HepG2 (cell line): ENCODE measurements around the gene TSC22D4. TPM values are rescaled to one million over a fixed set of nuclear protein-coding genes. Genes with fewer than 3 reads are reported as not detected.

Experiments used
- ARID2 ChIP-seq: sonication (generic); formaldehyde crosslinking; IDR thresholded peaks from 2 replicates; pipeline ENCODE4 v1.8.1; 2022; ENCODE audit warnings: mild to moderate bottlenecking, missing genetic modification reagents, borderline replicate concordance
- ISX ChIP-seq: sonication (generic); formaldehyde crosslinking; conservative IDR thresholded peaks from 2 replicates; pipeline ENCODE4 v1.5.0; 2020; ENCODE audit warnings: missing genetic modification reagents
- KDM5B ChIP-seq: sonication (generic); formaldehyde crosslinking; IDR thresholded peaks from 2 replicates; pipeline ENCODE4 v1.4.0; 2020; ENCODE audit warnings: missing genetic modification reagents, mild to moderate bottlenecking, borderline replicate concordance
- PAWR ChIP-seq: sonication (generic); formaldehyde crosslinking; IDR thresholded peaks from 2 replicates; pipeline ENCODE4 v1.4.0; 2020; ENCODE audit warnings: missing genetic modification reagents, mild to moderate bottlenecking, borderline replicate concordance
- POGZ ChIP-seq: sonication (generic); formaldehyde crosslinking; IDR thresholded peaks from 2 replicates; pipeline ENCODE4 v1.4.0; 2020; ENCODE audit warnings: mild to moderate bottlenecking, missing genetic modification reagents
- RFXANK ChIP-seq: IDR thresholded peaks from 2 replicates; pipeline ENCODE4 v1.6.1; 2016
- SRSF4 ChIP-seq: fragments of 200-400 bp; formaldehyde crosslinking; IDR thresholded peaks from one replicate; pipeline ENCODE4 v1.6.1; 2018; ENCODE audit warnings: mild to moderate bottlenecking, low read depth, low read length, moderate library complexity; ENCODE audit not compliant: poor library complexity, severe bottlenecking
- ZNF224 ChIP-seq: sonication (generic); formaldehyde crosslinking; IDR thresholded peaks from 2 replicates; pipeline ENCODE4 v1.5.0; 2020; ENCODE audit warnings: mild to moderate bottlenecking, missing genetic modification reagents
- ZNF614 ChIP-seq: IDR thresholded peaks from 2 replicates; pipeline ENCODE4 v1.6.1; 2018; ENCODE audit warnings: missing biosample characterization, missing genetic modification reagents, inconsistent platforms, borderline replicate concordance
- ZNF616 ChIP-seq: sonication (generic); formaldehyde crosslinking; IDR thresholded peaks from 2 replicates; pipeline ENCODE4 v1.5.0; 2020; ENCODE audit warnings: low read depth, mild to moderate bottlenecking, missing genetic modification reagents
- ZSCAN29 ChIP-seq: sonication (generic); formaldehyde crosslinking; conservative IDR thresholded peaks from 2 replicates; pipeline ENCODE4 v1.4.0; 2020; ENCODE audit warnings: mild to moderate bottlenecking, missing genetic modification reagents
- polyA plus RNA-seq, 8 experiments: library from polyadenylated mRNA; depleted of rRNA in 3 of 8; stranded (reverse) in 7 of 8; unstranded in 1 of 8; fragments of >200 nt; fragmentation: Illumina TruSeq in 4 of 8; extraction: Trizol in 4 of 8; gene quantifications; 2 replicates each; pipeline versions ENCODE4 v1.2.1 to v1.2.3, GENCODE V29; 2011 to 2016; ENCODE audit warnings: low read depth in 4 of 8, missing spikeins in 1 of 8, mixed read lengths in 1 of 8; ENCODE audit not compliant: insufficient read depth in 1 of 8
- total RNA-seq, 5 experiments: library from RNA; depleted of rRNA; stranded (reverse); fragments of >200 nt; fragmentation: Illumina TruSeq; extraction: Trizol; gene quantifications; 2 replicates each; pipeline ENCODE4 v1.2.3, GENCODE V29; 2016; ENCODE audit warnings: low read depth in 1 of 5
- TF ChIP-seq, protein P1 (sequence below): sonication (generic); formaldehyde crosslinking; IDR thresholded peaks from 2 replicates; pipeline ENCODE4 v1.4.0; 2020; ENCODE audit warnings: mild to moderate bottlenecking, missing genetic modification reagents
- TF ChIP-seq, protein P2 (sequence below), 2 experiments: fragments of 450-650 bp in 1 of 2; sonication (generic) in 1 of 2; formaldehyde crosslinking in 1 of 2; IDR thresholded peaks; 2 replicates each; pipeline versions ENCODE4 v1.6.1 to v1.8.0; 2016 to 2022; ENCODE audit warnings: antibody characterized with exemption in 1 of 2, mild to moderate bottlenecking in 1 of 2, missing genetic modification reagents in 1 of 2

Gene TSC22D4
- total and polyA plus RNA-seq, 2 of the 13 experiments (the other 11 are each of a cell fraction or from before 2014, with no cell fraction given) = 7.7 to 8.7 TPM

DNA sequence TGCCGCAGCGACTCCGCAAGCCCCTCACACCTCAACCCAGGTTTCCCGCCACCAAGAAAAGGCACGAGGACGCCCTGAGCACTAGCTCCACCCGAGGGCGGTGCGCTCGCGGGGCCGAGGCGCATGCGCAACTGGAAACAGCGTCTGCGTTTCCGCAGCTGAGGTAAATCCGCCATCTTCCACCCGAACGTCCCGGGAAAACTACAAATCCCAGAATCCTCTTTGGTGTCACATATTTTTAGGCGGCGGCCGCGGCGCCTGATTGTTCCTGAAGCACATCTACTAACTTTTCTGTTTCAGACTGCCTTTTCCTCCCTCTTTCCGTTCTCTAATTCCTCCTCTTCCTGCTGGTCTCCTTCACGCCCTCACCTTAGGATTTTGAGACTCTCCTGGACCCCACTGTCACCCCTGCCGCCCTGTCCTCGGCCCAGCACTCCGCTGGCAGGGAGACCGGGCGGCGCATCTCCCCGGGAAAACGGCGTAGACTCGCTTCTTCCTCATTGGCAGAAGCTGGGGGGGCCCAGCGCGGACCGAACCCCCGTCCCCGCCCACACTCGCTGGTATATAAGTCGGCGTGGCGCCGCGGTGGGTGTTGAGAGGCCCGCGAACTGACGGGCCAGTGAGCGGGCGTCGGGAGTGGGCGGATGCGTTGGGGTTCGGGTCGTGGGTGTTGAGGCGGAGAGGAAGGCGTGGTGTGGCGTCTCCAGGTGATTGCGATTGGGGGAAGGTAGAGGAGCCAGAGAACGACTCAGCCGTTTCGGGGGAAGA is 50.6 kb downstream of the TSC22D4 start, which contains the start of gene ZCWPW1 (continued):
- TF ChIP-seq, protein P1, sequence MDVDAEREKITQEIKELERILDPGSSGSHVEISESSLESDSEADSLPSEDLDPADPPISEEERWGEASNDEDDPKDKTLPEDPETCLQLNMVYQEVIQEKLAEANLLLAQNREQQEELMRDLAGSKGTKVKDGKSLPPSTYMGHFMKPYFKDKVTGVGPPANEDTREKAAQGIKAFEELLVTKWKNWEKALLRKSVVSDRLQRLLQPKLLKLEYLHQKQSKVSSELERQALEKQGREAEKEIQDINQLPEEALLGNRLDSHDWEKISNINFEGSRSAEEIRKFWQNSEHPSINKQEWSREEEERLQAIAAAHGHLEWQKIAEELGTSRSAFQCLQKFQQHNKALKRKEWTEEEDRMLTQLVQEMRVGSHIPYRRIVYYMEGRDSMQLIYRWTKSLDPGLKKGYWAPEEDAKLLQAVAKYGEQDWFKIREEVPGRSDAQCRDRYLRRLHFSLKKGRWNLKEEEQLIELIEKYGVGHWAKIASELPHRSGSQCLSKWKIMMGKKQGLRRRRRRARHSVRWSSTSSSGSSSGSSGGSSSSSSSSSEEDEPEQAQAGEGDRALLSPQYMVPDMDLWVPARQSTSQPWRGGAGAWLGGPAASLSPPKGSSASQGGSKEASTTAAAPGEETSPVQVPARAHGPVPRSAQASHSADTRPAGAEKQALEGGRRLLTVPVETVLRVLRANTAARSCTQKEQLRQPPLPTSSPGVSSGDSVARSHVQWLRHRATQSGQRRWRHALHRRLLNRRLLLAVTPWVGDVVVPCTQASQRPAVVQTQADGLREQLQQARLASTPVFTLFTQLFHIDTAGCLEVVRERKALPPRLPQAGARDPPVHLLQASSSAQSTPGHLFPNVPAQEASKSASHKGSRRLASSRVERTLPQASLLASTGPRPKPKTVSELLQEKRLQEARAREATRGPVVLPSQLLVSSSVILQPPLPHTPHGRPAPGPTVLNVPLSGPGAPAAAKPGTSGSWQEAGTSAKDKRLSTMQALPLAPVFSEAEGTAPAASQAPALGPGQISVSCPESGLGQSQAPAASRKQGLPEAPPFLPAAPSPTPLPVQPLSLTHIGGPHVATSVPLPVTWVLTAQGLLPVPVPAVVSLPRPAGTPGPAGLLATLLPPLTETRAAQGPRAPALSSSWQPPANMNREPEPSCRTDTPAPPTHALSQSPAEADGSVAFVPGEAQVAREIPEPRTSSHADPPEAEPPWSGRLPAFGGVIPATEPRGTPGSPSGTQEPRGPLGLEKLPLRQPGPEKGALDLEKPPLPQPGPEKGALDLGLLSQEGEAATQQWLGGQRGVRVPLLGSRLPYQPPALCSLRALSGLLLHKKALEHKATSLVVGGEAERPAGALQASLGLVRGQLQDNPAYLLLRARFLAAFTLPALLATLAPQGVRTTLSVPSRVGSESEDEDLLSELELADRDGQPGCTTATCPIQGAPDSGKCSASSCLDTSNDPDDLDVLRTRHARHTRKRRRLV (CRISPR knock-in tag) = peak; percentile 88
- TF ChIP-seq ZSCAN29 (CRISPR knock-in tag) (peak; percentile 97), SRSF4 (no peak), ARID2 (CRISPR knock-in tag) (0 out of 2 replicates have a peak, but pooled peaks have one; percentile 60), PAWR (CRISPR knock-in tag) (no peak), ZNF224 (0 out of 2 replicates have a peak, but pooled peaks have one; percentile 71), POGZ (CRISPR knock-in tag) (peak; percentile 49), KDM5B (CRISPR knock-in tag) (peak; percentile 75; the same call in 1 of the 2 replicates), ISX (CRISPR knock-in tag) (peak; percentile 92; the same call in 1 of the 2 replicates), ZNF614 (CRISPR knock-in tag) (peak; percentile 19; the same call in 1 of the 2 replicates), RFXANK (CRISPR knock-in tag) (peak; percentile 89), ZNF616 (CRISPR knock-in tag) (peak; percentile 18; the same call in 1 of the 2 replicates)
- TF ChIP-seq, protein P2, sequence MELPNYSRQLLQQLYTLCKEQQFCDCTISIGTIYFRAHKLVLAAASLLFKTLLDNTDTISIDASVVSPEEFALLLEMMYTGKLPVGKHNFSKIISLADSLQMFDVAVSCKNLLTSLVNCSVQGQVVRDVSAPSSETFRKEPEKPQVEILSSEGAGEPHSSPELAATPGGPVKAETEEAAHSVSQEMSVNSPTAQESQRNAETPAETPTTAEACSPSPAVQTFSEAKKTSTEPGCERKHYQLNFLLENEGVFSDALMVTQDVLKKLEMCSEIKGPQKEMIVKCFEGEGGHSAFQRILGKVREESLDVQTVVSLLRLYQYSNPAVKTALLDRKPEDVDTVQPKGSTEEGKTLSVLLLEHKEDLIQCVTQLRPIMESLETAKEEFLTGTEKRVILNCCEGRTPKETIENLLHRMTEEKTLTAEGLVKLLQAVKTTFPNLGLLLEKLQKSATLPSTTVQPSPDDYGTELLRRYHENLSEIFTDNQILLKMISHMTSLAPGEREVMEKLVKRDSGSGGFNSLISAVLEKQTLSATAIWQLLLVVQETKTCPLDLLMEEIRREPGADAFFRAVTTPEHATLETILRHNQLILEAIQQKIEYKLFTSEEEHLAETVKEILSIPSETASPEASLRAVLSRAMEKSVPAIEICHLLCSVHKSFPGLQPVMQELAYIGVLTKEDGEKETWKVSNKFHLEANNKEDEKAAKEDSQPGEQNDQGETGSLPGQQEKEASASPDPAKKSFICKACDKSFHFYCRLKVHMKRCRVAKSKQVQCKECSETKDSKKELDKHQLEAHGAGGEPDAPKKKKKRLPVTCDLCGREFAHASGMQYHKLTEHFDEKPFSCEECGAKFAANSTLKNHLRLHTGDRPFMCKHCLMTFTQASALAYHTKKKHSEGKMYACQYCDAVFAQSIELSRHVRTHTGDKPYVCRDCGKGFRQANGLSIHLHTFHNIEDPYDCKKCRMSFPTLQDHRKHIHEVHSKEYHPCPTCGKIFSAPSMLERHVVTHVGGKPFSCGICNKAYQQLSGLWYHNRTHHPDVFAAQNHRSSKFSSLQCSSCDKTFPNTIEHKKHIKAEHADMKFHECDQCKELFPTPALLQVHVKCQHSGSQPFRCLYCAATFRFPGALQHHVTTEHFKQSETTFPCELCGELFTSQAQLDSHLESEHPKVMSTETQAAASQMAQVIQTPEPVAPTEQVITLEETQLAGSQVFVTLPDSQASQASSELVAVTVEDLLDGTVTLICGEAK (IDR thresholded peaks at IDR 0.05) = no peak
- TF ChIP-seq, protein P2 (CRISPR knock-in tag; IDR thresholded peaks at IDR 0.05) = peak; percentile 48; the same call in 1 of the 2 replicates
